Measurements from ENCODE around the gene FAM114A2.

GRCh38 chr5:153968761-153969562 lies 69.7 kb downstream of the FAM114A2 start:
- no peak for TF ChIP-seq ZNF184 (tag by site-specific recombination; IDR thresholded peaks at IDR 0.05)
- TF ChIP-seq CTCF (tag by site-specific recombination; IDR thresholded peaks at IDR 0.05): no peak
- TF ChIP-seq EGR2 (tag by site-specific recombination; IDR thresholded peaks at IDR 0.05; ENCODE audit: low read depth): no peak
- no peak for TF ChIP-seq ZSCAN30 (tag by site-specific recombination; IDR thresholded peaks at IDR 0.05)
- no peak for TF ChIP-seq ZSCAN5A (tag by site-specific recombination; IDR thresholded peaks at IDR 0.05)
- TF ChIP-seq ZBTB11 (tag by site-specific recombination; conservative IDR thresholded peaks at IDR 0.05; ENCODE audit: low read depth): no peak
- TF ChIP-seq ZNF341 (tag by site-specific recombination; IDR thresholded peaks at IDR 0.05; ENCODE audit: low read depth): no peak
- TF ChIP-seq ZSCAN18 (tag by site-specific recombination; IDR thresholded peaks at IDR 0.05): no peak
- TF ChIP-seq BCL11A (tag by site-specific recombination; IDR thresholded peaks at IDR 0.05; ENCODE audit: low read depth): no peak
- no peak for TF ChIP-seq HOXA7 (CRISPR knock-in tag; IDR thresholded peaks at IDR 0.05; ENCODE audit: borderline replicate concordance)
- no peak for TF ChIP-seq ZBTB49 (tag by site-specific recombination; IDR thresholded peaks at IDR 0.05; ENCODE audit: low read depth)
- no peak for TF ChIP-seq GLI2 (tag by site-specific recombination; IDR thresholded peaks at IDR 0.05; ENCODE audit: borderline replicate concordance, low read depth)
